GM21360 (cell line): ENCODE results near the gene EPHA4.

Experiments used
- ATAC-seq: cut with Tn5 transposase; IDR thresholded peaks from one replicate; pipeline ENCODE4 v1.9.1; 2021; ENCODE audit warnings: mild to moderate bottlenecking, moderate library complexity; ENCODE audit not compliant: unreplicated experiment

EPHA4 gene

DNA sequence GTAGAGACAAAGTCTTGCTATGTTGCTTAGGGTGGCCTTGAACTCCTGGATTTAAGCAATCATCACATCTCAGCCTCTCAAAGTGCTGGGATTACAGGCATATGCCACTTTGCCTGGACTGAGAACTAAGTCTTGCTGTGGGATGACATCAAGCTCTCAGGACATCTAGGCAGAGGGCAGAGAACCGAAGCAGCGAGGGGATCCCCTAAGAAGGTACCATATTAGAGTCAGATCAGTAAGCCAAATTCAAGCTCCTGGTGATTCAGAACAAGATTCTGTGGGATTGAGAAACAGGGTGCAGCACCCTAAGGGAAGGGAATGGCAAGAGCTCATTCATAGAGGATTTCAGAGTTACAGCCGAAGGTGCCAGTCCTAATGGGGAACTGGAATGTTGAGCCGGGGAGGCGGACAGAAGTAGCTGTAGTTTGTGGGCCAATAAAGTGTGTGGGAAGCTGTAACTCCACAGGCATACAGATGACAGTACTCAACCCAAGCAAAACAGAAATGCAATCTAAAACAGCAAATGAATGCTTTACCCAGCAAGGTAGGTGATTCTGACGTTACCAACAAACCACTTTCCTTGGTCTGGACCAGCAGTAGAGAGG, 30.9 kb downstream of the EPHA4 start:
- ATAC-seq: no peak

GRCh38 chr2:221539246-221539645, 32.9 kb downstream of the EPHA4 start:
- ATAC-seq: no peak

GRCh38 chr2:221535824-221536223, 36.3 kb downstream of the EPHA4 start:
- ATAC-seq: no peak

- no peak for ATAC-seq
Observed at GRCh38 chr2:221533299-221533698, 38.8 kb downstream of the EPHA4 start.

- ATAC-seq: no peak
Observed at GRCh38 chr2:221532641-221533040, 39.5 kb downstream of the EPHA4 start.

DNA sequence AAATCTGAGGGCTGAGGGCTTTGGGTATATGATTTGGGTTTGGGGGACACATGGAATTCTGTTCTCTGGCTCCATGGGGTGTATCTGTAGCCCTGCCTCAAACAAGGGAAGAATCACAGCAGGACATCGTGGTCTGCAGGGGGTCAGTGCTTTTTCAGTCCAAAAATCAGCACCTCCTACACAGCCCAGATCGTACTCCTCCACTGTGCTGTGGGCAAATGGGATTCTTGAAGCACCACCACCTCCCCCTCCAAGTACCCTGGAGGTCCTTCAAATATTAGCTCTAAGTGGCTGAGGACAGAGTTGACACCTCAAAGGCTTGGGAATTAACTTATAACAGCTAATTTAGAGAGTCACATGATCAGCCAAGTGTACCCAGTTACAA, 41.5 kb downstream of the EPHA4 start:
- no peak for ATAC-seq

GRCh38 chr2:221529943-221530652, 42.0 kb downstream of the EPHA4 start:
- no peak for ATAC-seq

DNA sequence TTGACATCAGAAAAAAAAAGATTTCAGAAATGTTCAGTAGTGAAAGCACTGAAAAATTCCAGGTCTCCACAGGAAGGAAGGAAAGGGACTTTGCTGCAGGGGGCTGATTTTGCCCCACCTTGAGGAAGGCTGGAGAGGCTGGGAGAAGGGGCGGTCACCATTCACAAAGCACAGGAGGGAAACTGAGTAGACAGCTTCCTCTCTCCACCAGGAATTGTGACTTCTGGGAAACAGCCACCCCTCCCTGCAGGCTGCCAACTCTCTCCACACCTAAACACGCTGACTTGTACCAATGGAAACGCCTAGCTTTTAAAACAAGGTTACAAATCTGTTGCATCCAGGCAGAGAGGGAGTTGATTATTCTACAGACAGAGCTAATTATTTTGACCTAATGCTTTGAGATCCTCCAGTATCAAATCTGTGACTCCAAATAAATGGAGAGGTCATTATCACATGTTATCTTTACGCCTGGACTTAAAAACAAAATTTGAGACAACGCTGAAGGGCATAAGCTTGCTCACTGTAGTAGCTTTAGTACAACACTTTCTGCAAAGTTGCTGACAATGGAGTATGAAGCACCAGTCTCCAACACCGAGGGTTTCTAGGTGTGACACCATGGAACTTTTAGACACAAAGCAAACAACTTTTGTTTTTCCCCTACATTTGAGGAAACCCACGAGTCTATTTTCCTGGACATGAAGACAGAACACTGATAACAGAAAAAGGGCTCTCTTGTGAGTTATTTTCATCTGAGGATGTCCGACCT, 42.7 kb downstream of the EPHA4 start:
- no peak for ATAC-seq

GRCh38 chr2:221527776-221528309, 44.3 kb downstream of the EPHA4 start:
- no peak for ATAC-seq

DNA sequence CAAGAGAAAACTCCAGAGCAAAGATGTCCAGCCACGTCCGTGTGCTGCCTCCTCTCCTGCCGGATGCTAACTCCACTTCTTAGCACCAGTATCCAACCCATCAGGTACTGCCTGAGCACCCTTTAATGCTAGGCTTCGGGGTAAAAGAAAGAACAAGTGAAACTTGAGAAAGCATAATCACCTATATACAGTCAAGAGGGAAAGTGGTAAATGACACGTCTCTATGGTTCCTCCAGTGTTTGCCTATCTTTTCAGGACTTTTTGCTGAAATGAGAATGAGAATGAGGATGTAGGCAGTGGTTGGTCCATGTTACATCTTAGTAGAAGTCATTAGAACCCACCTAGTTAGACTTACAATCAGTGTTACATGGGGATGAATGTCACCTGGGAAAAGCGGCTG, 47.9 kb downstream of the EPHA4 start:
- no peak for ATAC-seq

DNA sequence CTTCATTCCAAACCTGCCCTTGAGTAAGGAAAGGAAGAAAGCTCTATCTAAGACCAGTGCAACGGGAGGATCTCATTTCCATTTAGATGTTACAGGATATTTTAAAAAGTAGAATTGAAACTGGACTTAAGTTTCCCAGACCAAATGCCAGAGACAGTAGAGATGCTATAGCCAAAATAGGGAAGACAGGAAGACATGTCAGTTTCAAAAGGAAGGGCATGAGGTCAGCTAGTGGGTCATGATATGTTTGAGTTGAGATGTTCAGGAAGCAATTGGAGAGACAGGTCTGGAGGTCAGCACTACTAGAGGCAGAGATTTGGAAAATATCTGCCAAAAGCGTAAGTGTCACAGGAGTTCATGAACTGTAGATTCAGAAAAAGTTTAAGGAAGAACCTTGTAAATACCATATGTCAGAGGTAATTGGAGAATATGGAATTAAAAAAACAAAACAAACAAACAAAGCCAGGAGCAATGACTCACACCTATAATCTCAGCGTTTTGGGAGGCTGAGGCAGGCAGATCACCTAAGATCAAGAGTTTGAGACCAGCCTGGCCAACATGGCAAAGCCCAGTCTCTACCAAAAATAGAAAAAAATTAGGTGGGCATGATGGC, 50.8 kb downstream of the EPHA4 start:
- no peak for ATAC-seq

DNA sequence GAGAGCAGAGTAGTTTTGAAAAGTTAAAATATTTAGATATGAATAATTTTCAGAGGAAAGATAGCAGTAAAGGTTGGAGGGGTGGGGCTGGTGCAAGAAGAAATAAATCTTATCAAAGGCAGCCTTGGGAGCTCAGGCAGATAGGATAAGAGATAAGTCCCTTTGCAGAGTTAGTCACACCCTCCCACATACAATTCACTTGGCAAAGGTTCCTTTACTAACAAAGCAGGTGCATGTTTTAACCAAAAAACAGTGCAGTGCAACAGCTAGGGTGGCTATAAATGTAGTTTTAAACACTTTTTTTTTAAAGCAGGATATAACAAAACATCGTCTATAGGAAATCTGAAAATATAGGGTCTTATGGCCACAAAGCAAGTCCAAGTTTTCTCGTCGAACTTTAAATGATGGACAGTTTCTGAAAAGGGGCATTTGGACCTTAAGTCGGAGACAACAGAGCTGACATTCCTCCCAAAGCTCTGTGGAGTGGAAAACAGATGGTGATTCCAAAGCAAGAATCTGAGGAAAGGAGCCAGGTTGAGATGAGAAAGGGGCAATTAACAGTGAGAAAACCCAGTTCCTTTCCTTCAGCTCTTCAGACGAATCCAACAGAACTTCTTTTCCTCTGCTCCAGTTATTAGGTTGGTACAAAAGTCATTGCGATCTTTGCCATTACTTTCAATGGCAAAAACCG, 53.0 kb downstream of the EPHA4 start:
- ATAC-seq: no peak

DNA sequence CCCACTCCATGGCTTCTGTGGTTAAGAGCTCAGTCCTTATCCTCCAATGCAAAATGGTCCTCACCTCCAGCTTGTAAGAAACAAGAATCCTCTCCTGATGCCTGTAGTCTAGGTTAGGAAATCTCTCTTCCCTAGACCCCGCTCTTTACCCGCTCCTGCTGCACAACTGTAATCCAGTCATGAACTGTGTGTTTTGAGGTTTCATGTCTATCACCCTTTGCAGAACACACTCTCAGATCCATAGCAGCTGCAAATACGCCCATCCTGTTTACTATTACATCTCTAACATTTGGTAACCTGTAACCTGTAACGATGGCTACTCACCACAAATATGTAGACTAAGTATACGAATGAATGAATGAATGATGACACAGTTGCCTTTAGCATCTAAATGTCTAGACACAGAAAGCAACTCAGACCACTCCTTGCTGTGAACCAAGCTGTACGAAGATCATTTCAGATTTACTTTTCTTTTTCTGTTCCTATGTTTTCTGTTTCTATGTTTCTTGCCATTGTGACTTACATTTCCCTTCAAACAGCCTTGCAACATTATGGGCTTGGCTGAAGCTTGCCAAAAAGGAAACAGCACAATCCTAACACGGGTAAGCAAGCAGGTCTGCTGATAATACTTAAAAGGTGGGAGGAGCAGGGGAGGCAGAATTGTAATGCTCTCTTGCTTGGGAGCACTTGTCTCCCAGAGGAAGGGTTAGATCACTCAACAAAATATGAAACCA, 53.7 kb downstream of the EPHA4 start:
- ATAC-seq: peak; percentile 42

DNA sequence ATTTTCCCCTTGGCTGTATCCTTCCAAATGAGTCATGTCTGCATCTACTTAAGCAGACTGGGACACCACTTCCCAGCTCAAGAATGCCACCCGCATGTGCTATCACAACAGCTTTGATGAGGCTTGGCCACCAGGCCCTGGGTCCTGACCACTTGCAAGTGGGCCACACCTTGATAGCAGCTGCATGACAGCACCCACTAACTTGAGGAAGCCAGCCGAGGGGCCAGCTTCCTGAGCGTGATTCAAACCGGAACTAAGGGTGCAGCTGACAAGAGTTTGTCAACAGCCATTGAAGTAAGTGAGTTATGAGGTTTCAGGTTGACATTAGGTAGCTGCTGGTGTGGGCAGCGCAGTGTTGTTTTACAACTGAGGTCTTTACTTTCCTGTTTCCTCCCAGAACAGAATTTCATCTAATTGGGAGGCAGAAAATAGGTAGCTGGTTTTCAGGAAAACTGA, 54.4 kb downstream of the EPHA4 start:
- peak; percentile 87 for ATAC-seq

GRCh38 chr2:221517146-221517695, 54.9 kb downstream of the EPHA4 start:
- ATAC-seq: no peak

DNA sequence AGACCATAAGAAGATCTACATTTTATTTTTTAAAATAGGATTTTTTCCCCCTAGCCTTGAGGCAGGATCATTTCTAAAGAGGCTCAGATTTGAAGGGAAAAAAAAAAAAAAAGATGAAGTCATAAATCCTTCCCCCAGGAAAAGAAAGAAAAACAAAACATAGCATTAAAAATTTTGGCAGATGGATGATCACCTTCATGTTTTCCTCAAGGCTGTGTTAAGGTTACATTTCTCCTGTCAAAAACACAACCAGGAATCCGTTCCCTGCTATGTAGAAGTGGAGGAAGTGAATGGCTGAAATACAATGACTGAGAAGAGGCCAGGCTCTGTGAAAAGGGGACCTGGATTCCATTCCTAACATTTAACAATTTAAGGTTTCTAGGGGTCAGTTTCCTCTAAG, 56.2 kb downstream of the EPHA4 start:
- no peak for ATAC-seq

DNA sequence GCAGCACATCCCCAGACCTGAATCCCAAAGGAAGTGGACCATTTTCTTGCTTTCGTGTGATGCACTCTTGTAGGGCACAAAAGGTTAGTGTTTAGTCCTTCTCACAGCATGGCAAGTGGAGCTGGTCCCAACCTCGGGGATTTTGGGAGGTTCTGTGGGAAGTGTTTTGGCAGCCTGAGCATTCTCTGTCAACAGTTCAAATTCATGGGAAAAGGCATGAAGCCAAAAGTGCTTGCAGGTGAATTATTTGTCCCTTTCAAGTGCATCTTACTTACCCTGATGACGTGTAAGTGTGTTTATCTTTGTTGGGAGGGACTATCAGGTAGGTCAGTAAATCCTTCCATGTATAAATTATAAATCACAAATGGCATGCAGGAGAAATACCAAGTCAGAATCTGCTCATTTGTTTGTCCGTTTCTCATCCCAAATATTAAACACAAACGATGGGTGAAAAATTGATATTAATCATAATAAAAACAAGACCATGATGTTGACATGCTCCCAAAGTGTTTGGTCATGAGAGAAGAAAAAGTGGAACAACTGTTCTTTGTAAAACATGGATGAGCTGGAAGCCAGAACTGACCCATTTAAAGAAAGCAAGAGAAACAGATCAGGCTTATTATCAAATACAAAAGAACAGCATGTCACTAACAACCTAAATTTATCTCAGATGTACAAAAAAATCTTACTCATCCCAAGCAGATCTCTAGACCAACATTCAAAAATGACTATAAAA, 57.6 kb downstream of the EPHA4 start:
- ATAC-seq: no peak

DNA sequence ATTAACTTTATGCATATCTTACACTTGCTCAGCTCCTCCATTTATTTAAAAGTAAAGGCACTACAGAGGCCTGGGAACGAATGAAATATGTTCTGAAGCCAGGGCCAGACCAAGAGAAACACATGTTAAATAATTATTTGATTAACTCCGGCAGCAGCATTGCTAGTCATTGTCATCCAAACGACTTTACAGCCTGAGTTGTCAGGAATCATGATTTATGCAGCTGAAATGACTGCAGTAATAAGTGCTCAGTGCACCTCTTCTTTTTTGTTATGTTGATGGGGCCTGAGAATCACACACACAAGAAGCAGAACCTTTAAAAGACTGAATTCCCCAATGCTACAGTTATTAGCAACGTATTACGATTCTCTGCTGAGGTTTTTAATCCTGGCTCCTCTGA, 58.9 kb downstream of the EPHA4 start:
- ATAC-seq: no peak

DNA sequence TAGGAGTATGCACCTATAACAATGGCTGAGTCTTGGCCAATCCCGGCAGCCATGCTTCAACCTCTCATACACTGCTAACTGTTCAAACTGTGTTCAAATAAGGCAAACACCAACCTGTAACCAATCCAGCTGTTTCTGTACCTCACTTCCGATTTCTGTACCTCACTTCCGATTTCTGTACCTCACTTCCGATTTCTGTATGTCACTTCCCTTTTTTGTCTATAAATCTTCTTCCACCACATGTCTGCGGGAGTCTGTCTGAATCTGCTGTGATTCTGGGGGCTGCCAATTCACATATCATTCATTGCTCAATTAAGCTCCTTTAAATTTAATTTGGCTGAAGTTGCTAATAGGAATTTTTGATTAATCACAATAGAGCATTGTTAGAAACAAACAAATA, 60.8 kb downstream of the EPHA4 start:
- ATAC-seq: peak; percentile 60
